ENCODE data around the gene ACTL7B. TPM values are rescaled to one million over a fixed set of nuclear protein-coding genes. Genes with fewer than 3 reads are reported as not detected.

ACTL7B gene
- total and polyA plus RNA-seq, 2 of the 8 experiments (the other 6 are each of a cell fraction or from before 2014, with no cell fraction given), result not detected

DNA sequence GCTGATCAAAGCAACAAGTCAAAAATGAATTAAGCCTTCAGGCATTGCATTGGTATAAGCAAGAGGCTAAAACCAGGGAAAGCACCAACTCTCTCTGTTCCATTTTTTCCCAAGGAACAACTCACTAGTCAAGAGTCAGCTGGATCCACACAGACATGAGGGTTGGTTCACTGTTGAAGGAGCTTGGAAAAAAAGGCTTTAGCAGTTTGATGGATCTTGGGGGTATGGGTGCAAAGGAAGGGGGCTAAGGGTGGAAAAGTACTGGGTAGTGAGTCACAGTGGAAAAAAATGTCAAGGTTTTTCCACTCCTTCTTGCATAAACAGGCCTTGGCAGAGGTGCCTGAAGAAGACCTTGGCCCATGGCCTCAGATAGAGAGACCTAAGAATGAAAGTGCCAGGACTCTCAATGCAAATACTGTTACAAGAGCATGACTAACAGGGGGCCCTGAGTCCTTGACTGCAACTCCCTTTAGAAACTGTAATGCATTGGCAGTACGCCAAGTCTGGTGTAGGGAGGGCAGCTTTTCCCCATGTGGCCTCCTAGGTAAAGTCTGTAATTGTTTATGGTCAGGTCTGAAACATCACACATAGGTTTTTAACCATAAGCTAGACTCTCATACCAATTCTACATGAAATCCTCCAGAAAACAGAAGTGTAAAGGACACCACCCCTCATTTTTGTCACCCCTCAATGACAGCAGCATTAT lies 30.0 kb upstream of the ACTL7B start (continued):
- TF ChIP-seq, protein P1, sequence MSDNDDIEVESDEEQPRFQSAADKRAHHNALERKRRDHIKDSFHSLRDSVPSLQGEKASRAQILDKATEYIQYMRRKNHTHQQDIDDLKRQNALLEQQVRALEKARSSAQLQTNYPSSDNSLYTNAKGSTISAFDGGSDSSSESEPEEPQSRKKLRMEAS (IDR thresholded peaks at IDR 0.05), result no peak
- TF ChIP-seq SIN3A (conservative IDR thresholded peaks at IDR 0.05 in 1 of 2, IDR thresholded peaks at IDR 0.05 in 1 of 2; ENCODE audit: low read depth in 1 of 2, low read length in 2 of 2), result no peak
- no peak for TF ChIP-seq POLR2A (IDR thresholded peaks at IDR 0.05; ENCODE audit: control extremely low read depth in 1 of 2, low read depth in 2 of 2, low read length in 2 of 2)
